Natural killer cell (primary cell): ENCODE results near the gene LMNA. TPM values are rescaled to one million over a fixed set of nuclear protein-coding genes. Genes with fewer than 3 reads are reported as not detected.

Source experiments
- ATAC-seq, 3 donors: fragments of 150-1000 bp in 2 of 3; fragments of 200-7000 bp in 1 of 3; cut with Tn5 transposase; 1 replicate in 1 of 3; 2 replicates in 2 of 3; pipeline ENCODE4 v1.10.0; 2021; ENCODE audit warnings: mild to moderate bottlenecking in 2 of 3, moderate library complexity in 2 of 3
- DNase-seq, 2 donors: peaks; one replicate each; pipeline versions ENCODE4 v3.0.0 to v3.0.0-alpha.2; 2013 to 2021; ENCODE audit warnings: mixed read lengths in 1 of 2
- H3K27ac ChIP-seq: one replicate; pipeline ENCODE4 v1.5.1; 2013; ENCODE audit warnings: mild to moderate bottlenecking, low read length
- H3K27me3 ChIP-seq: one replicate; pipeline ENCODE4 v1.6.1; 2013; ENCODE audit warnings: low read length; ENCODE audit not compliant: control insufficient read depth, insufficient read depth
- H3K36me3 ChIP-seq: one replicate; pipeline ENCODE4 v1.6.1; 2013; ENCODE audit warnings: low read length; ENCODE audit not compliant: control insufficient read depth, insufficient read depth
- H3K4me1 ChIP-seq: one replicate; pipeline ENCODE4 v1.6.1; 2013; ENCODE audit warnings: low read length; ENCODE audit not compliant: control insufficient read depth, insufficient read depth
- H3K4me3 ChIP-seq: one replicate; pipeline ENCODE4 v1.5.1; 2013; ENCODE audit warnings: low read length
- H3K9me3 ChIP-seq: one replicate; pipeline ENCODE4 v1.6.1; 2013; ENCODE audit warnings: low read length; ENCODE audit not compliant: control insufficient read depth, insufficient read depth
- H3K27ac Mint-ChIP-seq, 2 donors: one replicate each; pipeline ENCODE4 v1.8.0; 2022; ENCODE audit warnings: mild to moderate bottlenecking in 2 of 2, mixed read lengths in 2 of 2, moderate library complexity in 1 of 2
- H3K27me3 Mint-ChIP-seq, 2 donors: one replicate each; pipeline ENCODE4 v1.8.0; 2022; ENCODE audit warnings: low read depth in 2 of 2, mixed read lengths in 2 of 2
- H3K36me3 Mint-ChIP-seq: one replicate; pipeline ENCODE4 v1.8.0; 2022; ENCODE audit warnings: mixed read lengths
- H3K4me1 Mint-ChIP-seq, 2 donors: one replicate each; pipeline ENCODE4 v1.8.0; 2022; ENCODE audit warnings: mixed read lengths in 2 of 2
- H3K4me3 Mint-ChIP-seq: one replicate; pipeline ENCODE4 v1.8.0; 2022; ENCODE audit warnings: mild to moderate bottlenecking, moderate library complexity, mixed read lengths
- H3K9me3 Mint-ChIP-seq, 2 donors: one replicate each; pipeline ENCODE4 v1.8.0; 2022; ENCODE audit warnings: mixed read lengths in 2 of 2
- CTCF ChIP-seq: fragments of 200-600 bp; IDR thresholded peaks from one replicate; pipeline ENCODE4 v1.8.0; 2022; ENCODE audit warnings: antibody characterized with exemption
- WGBS: methylation state at CpG from one replicate; pipeline ENCODE4 v1.1.7; 2013; ENCODE audit warnings: missing lambda C conversion rate; ENCODE audit not compliant: insufficient coverage; 5-methylcytosine and 5-hydroxymethylcytosine counted together
- intact Hi-C: fragments of 100-400 bp; cut with micrococcal nuclease; formaldehyde crosslinking; loops from one replicate; pipeline ENCODE4 v1.14.2; 2022
- total RNA-seq, 4 donors: library from RNA; stranded (reverse); fragments of 120-200 nt in 1 of 4; gene quantifications; one replicate each; pipeline versions ENCODE4 v1.2.3 to v1.2.4, GENCODE V29; 2013 to 2022

Gene LMNA
- total RNA-seq, 3 donors from 2014 or later (not counting 1 experiment from before 2014, with no cell fraction given): 201 to 504 (median 273) TPM

GRCh38 chr1:156134716-156135435 is 20.4 kb downstream of the LMNA start:
- Mint-ChIP-seq H3K27ac (peak overlapping the region; percentile 29 to 45), H3K4me1 (peaks cover 0 to 9% of the 10 kb centered on the region in 2 donors), H3K36me3 (no peaks in the 10 kb centered on the region), H3K9me3 (no peaks in the 10 kb centered on the region), H3K27me3 (no peaks in the 10 kb centered on the region), H3K4me3 (no peak overlapping the region)
- intact Hi-C loops: no loop called here
- DNase-seq (no peak), ATAC-seq (no peak)
- Histone ChIP-seq H3K4me1 (peaks cover 7% of the 10 kb centered on the region), H3K4me3 (no peak overlapping the region), H3K27me3 (peaks cover 3% of the 10 kb centered on the region), H3K27ac (no peak overlapping the region), H3K36me3 (no peaks in the 10 kb centered on the region), H3K9me3 (no peaks in the 10 kb centered on the region)
- WGBS: 91% methylated on average over 17 of the region's 18 CpGs
- TF ChIP-seq CTCF: no peak

GRCh38 chr1:156135930-156136871 is 21.7 kb downstream of the LMNA start:
- ATAC-seq (no peak), DNase-seq (no peak)
- Histone ChIP-seq H3K4me3 (no peak overlapping the region), H3K27ac (no peak overlapping the region), H3K9me3 (no peaks in the 10 kb centered on the region), H3K36me3 (no peaks in the 10 kb centered on the region), H3K4me1 (no peaks in the 10 kb centered on the region), H3K27me3 (no peaks in the 10 kb centered on the region)
- H3K4me3 Mint-ChIP-seq: peak overlapping the region; percentile 21
- H3K9me3 Mint-ChIP-seq: no peaks in the 10 kb centered on the region
- H3K4me1 Mint-ChIP-seq: peaks cover 0 to 8% of the 10 kb centered on the region in 2 donors
- WGBS: 94% methylated on average over 34 of the region's 34 CpGs
- no peak for TF ChIP-seq CTCF
- peaks cover 0 to 5% of the 10 kb centered on the region in 2 donors for H3K27me3 Mint-ChIP-seq
- peak overlapping the region in 1 of 2 donors; percentile 12 for H3K27ac Mint-ChIP-seq
- H3K36me3 Mint-ChIP-seq: no peaks in the 10 kb centered on the region
- intact Hi-C loops: no loop called here

DNA sequence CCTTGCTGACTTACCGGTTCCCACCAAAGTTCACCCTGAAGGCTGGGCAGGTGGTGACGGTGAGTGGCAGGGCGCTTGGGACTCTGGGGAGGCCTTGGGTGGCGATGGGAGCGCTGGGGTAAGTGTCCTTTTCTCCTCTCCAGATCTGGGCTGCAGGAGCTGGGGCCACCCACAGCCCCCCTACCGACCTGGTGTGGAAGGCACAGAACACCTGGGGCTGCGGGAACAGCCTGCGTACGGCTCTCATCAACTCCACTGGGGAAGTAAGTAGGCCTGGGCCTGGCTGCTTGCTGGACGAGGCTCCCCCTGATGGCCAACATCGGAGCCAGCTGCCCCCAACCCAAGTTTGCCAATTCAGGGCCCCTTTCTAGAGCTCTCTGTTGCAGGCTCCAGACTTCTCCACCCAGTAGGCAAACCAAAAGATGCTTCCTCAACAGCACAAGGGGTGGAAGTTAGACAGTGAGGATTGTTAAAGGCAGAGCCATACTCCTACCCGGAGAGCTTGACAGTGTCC is 22.5 kb downstream of the LMNA start:
- no peak for TF ChIP-seq CTCF
- 87% methylated on average over 12 of the region's 12 CpGs for WGBS
- Histone ChIP-seq H3K9me3 (no peaks in the 10 kb centered on the region), H3K27ac (no peak overlapping the region), H3K36me3 (no peaks in the 10 kb centered on the region), H3K27me3 (no peaks in the 10 kb centered on the region), H3K4me3 (no peak overlapping the region), H3K4me1 (no peaks in the 10 kb centered on the region)
- DNase-seq (no peak), ATAC-seq (no peak)
- no peak overlapping the region for H3K27ac Mint-ChIP-seq
- intact Hi-C loops: no loop called here
- H3K36me3 Mint-ChIP-seq: no peaks in the 10 kb centered on the region
- no peak overlapping the region for H3K4me3 Mint-ChIP-seq
- peaks cover 0 to 5% of the 10 kb centered on the region in 2 donors for H3K27me3 Mint-ChIP-seq
- peaks cover 0 to 8% of the 10 kb centered on the region in 2 donors for H3K4me1 Mint-ChIP-seq
- no peaks in the 10 kb centered on the region for H3K9me3 Mint-ChIP-seq
